Rectal smooth muscle tissue (tissue), 1 donor: ENCODE results near the gene CPNE6.
A peak's percentile ranks its signal among the peaks of the same experiment; 100 is the strongest.
"Not testable (repeated sequence)": the region's sequence is repeated elsewhere in the genome, so short reads cannot be mapped to it uniquely, and the experiment has no call there.

Experiments used
- H3K27ac ChIP-seq: one replicate; pipeline ENCODE4 v1.7.0; 2013; ENCODE audit warnings: low read depth, low read length, inconsistent platforms
- H3K27me3 ChIP-seq: one replicate; pipeline ENCODE4 v1.7.0; 2013; ENCODE audit warnings: low read length; ENCODE audit not compliant: control insufficient read depth, insufficient read depth
- H3K36me3 ChIP-seq: one replicate; pipeline ENCODE4 v1.7.0; 2013; ENCODE audit warnings: low read length; ENCODE audit not compliant: control insufficient read depth, insufficient read depth
- H3K4me1 ChIP-seq: one replicate; pipeline ENCODE4 v1.7.0; 2013; ENCODE audit warnings: low read length; ENCODE audit not compliant: control insufficient read depth, insufficient read depth
- H3K4me3 ChIP-seq: one replicate; pipeline ENCODE4 v1.7.0; 2013; ENCODE audit warnings: low read length
- H3K9ac ChIP-seq: one replicate; pipeline ENCODE4 v1.7.0; 2013; ENCODE audit warnings: low read length

The CPNE6 gene

DNA sequence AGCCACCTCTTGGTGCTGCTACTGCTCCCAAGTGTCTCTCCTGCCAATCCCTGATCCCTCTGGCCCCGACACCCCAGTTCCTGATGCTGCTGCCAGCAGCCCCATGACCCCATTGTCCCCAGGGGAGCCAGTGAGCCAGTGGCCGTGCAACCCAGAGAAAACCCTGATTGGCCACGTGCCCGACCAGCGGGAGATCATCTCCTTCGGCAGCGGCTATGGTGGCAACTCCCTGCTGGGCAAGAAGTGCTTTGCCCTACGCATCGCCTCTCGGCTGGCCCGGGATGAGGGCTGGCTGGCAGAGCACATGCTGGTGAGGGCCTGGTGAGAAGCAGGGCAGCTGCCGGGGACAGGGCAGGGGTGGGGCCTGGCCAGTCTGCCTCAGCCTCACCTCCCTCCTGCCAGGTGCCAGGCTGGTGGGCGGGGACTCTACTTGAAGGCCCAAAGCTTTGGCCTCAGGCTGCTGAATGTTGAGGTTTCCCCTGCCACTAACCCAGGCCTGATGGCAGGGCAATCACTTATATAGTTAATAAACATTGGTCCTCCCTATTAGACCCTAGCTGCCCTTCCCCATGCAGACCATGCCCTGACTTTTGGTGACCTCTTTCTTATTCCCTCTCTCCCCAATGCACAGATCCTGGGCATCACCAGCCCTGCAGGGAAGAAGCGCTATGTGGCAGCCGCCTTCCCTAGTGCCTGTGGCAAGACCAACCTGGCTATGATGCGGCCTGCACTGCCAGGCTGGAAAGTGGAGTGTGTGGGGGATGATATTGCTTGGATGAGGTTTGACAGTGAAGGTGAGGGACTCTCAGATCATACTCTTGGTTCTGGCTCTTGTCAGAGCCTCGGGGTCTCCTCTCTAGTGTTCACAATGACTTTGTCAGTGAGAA is 27.8 kb downstream of the CPNE6 start:
- Histone ChIP-seq H3K27me3 (no peaks in the 10 kb centered on the region), H3K9ac (no peak overlapping the region), H3K36me3 (peaks cover 13% of the 10 kb centered on the region), H3K4me1 (no peaks in the 10 kb centered on the region), H3K4me3 (no peak overlapping the region), H3K27ac (no peak overlapping the region)

GRCh38 chr14:24100197-24100981 is 29.0 kb downstream of the CPNE6 start:
- Histone ChIP-seq H3K4me3 (no peak overlapping the region), H3K9ac (no peak overlapping the region), H3K27me3 (no peaks in the 10 kb centered on the region), H3K36me3 (peaks cover 13% of the 10 kb centered on the region), H3K27ac (no peak overlapping the region), H3K4me1 (no peaks in the 10 kb centered on the region)

DNA sequence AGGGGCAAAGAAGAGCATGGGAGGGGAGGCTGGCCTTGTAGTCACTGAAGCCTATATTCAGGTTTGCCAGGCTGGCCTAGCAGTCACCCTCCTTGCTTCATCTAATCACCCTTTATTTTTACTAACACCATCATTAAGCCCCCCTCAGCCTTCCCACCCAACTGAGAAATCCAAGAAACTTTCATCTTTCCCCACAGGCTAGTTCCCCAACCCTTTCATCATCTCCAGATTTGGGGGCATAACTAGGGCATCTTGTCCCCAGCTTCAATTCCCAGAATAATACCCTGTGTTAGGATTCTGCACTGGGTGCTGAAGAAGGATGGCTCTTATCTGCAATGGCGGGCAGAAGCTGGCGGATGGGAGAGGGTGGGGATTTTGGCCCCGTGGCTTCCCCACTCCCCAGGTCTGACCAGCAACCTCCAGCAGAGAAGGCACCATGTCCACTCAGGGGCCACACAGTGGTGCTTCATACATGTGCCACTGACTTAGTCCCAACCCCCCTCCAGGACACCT is 29.7 kb downstream of the CPNE6 start:
- no peak overlapping the region for H3K4me3 ChIP-seq
- no peaks in the 10 kb centered on the region for H3K4me1 ChIP-seq
- H3K27ac ChIP-seq, result no peak overlapping the region
- H3K9ac ChIP-seq, result no peak overlapping the region
- H3K27me3 ChIP-seq, result no peaks in the 10 kb centered on the region
- peaks cover 13% of the 10 kb centered on the region for H3K36me3 ChIP-seq

DNA sequence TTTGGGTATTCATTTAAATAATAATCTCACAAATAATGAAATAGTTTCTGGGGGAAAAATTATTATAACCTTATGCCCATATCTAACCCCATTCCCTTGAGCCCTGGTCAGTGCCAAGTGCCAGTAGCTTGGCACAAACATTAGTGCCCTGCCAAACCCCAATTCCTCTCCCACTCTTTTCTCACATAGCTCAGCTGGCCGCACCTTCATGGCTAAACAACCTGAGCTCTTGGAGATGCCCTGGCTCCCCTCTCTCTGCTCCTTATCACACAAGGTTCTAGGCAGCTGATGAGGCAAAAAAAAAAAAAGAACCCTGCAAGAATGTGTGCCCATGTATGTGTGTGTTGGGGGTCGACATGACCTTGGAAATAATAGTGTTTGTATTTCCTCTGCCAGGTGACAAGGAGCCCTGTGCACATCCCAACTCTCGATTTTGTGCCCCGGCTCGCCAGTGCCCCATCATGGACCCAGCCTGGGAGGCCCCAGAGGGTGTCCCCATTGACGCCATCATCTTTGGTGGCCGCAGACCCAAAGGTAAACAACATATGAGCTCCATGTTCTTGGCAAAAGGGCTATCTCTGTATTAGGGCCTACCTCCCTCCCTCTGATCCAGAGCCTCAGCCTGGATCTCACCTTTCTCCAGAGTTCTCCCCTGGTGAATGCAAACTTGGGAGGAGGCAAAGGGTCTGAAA is 31.1 kb downstream of the CPNE6 start:
- Histone ChIP-seq H3K9ac (no peak overlapping the region), H3K27ac (no peak overlapping the region), H3K36me3 (peaks cover 13% of the 10 kb centered on the region), H3K27me3 (no peaks in the 10 kb centered on the region), H3K4me1 (no peaks in the 10 kb centered on the region), H3K4me3 (no peak overlapping the region)

DNA sequence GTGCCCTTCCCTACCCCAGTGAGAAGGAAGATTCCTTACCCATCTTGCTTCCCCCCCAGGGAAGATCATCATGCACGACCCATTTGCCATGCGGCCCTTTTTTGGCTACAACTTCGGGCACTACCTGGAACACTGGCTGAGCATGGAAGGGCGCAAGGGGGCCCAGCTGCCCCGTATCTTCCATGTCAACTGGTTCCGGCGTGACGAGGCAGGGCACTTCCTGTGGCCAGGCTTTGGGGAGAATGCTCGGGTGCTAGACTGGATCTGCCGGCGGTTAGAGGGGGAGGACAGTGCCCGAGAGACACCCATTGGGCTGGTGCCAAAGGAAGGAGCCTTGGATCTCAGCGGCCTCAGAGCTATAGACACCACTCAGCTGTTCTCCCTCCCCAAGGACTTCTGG is 32.1 kb downstream of the CPNE6 start:
- Histone ChIP-seq H3K36me3 (peaks cover 13% of the 10 kb centered on the region), H3K4me3 (no peak overlapping the region), H3K9ac (no peak overlapping the region), H3K4me1 (no peaks in the 10 kb centered on the region), H3K27ac (no peak overlapping the region), H3K27me3 (no peaks in the 10 kb centered on the region)

DNA sequence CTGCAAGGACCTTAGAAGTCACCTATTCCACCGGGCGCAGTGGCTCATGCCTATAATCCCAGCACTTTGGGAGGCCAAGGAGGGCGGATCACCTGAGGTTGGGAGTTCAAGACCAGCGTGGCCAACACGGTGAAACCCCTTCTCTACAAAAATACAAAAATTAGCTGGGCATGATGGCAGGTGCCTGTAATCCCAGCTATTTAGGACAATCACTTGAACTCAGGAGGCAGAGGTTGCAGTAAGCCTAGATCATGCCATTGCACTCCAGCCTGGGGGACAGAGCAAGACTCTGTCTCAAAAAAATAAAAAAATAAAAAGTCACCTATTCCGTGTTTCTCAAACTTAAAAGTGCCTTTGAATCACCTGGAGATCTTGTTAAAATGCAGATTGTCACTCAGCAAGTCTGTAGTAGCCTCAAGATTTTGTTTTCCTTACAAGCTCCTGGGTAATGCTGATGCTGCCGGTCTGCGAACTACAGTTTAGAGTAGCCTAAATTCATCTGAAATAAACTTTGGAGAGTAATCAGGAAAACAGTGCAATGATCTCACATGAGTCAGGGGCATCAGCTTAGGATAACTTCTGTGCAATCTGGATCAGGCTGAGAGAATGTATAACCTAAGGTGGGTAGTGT is 34.4 kb downstream of the CPNE6 start:
- not testable (repeated sequence) for H3K4me1 ChIP-seq, H3K9ac ChIP-seq, H3K36me3 ChIP-seq, H3K27me3 ChIP-seq, H3K27ac ChIP-seq, H3K4me3 ChIP-seq

DNA sequence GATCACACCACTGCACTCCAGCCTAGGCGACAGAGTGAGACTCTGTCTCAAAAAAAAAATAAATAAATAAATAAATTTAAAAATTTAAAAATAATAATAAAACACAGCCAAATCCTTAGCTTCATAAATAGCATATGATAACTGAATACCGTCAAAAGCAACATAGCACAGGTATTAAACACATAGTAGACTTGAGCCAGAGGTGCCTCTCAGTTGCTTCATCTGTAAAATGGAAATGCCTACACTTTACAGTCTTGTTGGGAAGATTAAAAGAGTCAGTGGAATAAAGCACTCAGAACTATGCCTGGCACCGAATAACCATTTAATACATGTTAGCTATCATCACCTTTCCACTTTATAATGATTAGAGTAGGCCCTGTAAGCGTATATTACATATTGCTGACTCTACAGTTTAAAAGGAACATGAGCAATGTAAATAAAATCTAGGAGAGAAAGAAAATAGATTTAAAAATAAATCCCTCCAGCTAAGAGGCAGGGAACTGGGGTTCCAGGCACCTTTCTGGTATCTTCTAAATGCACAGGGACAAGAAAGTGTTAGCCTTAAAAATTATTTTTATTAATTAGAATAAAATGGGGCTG is 35.4 kb downstream of the CPNE6 start:
- H3K4me1 ChIP-seq, result no peaks in the 10 kb centered on the region
- no peaks in the 10 kb centered on the region for H3K27me3 ChIP-seq
- no peaks in the 10 kb centered on the region for H3K36me3 ChIP-seq
- no peak overlapping the region for H3K9ac ChIP-seq
- H3K27ac ChIP-seq, result no peak overlapping the region
- H3K4me3 ChIP-seq, result no peak overlapping the region

GRCh38 chr14:24108336-24108874 is 37.0 kb downstream of the CPNE6 start:
- H3K27me3 ChIP-seq, result no peaks in the 10 kb centered on the region
- no peak overlapping the region for H3K9ac ChIP-seq
- no peaks in the 10 kb centered on the region for H3K36me3 ChIP-seq
- H3K4me1 ChIP-seq, result peaks cover 2% of the 10 kb centered on the region
- H3K27ac ChIP-seq, result no peak overlapping the region
- H3K4me3 ChIP-seq, result no peak overlapping the region

- Histone ChIP-seq H3K4me3 (no peak overlapping the region), H3K9ac (no peak overlapping the region), H3K4me1 (peaks cover 5% of the 10 kb centered on the region), H3K36me3 (no peaks in the 10 kb centered on the region), H3K27me3 (no peaks in the 10 kb centered on the region), H3K27ac (no peak overlapping the region)
Observed at GRCh38 chr14:24110060-24110459, 38.7 kb downstream of the CPNE6 start.

DNA sequence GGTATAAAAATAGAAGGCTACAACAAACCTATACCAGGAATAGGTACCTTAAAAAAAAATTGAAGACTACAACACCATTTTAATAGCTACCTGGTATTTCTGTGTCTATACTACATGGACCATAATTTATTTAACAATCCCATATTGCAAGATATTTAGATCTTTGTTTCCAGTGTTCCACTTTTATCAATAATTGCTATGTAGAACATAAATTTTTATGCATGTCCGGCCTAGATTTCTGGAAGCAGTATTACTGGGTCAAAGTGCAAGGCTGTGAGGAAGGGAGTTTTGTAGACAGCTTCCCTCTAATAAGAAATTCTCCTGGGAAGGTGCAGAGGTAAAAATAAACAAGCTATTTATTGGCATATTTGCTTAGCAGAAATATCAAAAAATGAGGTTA is 39.2 kb downstream of the CPNE6 start:
- Histone ChIP-seq H3K9ac (no peak overlapping the region), H3K36me3 (no peaks in the 10 kb centered on the region), H3K27ac (no peak overlapping the region), H3K4me3 (no peak overlapping the region), H3K27me3 (no peaks in the 10 kb centered on the region), H3K4me1 (peaks cover 9% of the 10 kb centered on the region)

GRCh38 chr14:24113379-24113800 is 42.0 kb downstream of the CPNE6 start:
- H3K27me3 ChIP-seq, result no peaks in the 10 kb centered on the region
- peaks cover 6% of the 10 kb centered on the region for H3K36me3 ChIP-seq
- peak overlapping the region; percentile 96 for H3K27ac ChIP-seq
- H3K9ac ChIP-seq, result peak overlapping the region; percentile 77
- H3K4me3 ChIP-seq, result peak overlapping the region; percentile 90
- H3K4me1 ChIP-seq, result peaks cover 14% of the 10 kb centered on the region
